ENCODE results near the gene PLPPR3.

Gene PLPPR3

GRCh38 chr19:821825-822503 lies at the start of gene PLPPR3:
Gene PLPPR3 (minus strand): TSS chr19:821955. CDS start chr19:821559, 396 bp downstream.
- peaks cover 0 to 10% (median 5%) of the 10 kb centered on the region in 5 donors for H3K27me3 ChIP-seq (ENCODE audit: control insufficient read depth in 5 of 5, insufficient read depth in 4 of 5, low read length in 5 of 5)
- peak within 1 kb of the TSS in 1 of 5 donors; percentile 37 for H3K4me3 ChIP-seq (ENCODE audit: low read depth in 1 of 5, low read length in 5 of 5)
- no peak within 1 kb of the TSS for H3K27ac ChIP-seq (ENCODE audit: low read depth, low read length)
- H3K36me3 ChIP-seq (ENCODE audit: control insufficient read depth in 5 of 5, insufficient read depth in 5 of 5, low read length in 5 of 5), result no peaks in the 10 kb centered on the region
- H3K9ac ChIP-seq (ENCODE audit: low read length in 5 of 5), result no peak within 1 kb of the TSS
- peaks cover 0 to 10% (median 6%) of the 10 kb centered on the region in 5 donors for H3K4me1 ChIP-seq (ENCODE audit: control insufficient read depth in 5 of 5, insufficient read depth in 5 of 5, low read length in 5 of 5)
- no peaks in the 10 kb centered on the region for H3K9me3 ChIP-seq (ENCODE audit: control insufficient read depth in 5 of 5, low read length in 5 of 5)

GRCh38 chr19:870963-871401 lies 49.2 kb upstream of the PLPPR3 start:
- Histone ChIP-seq H3K4me1 (ENCODE audit: control insufficient read depth in 5 of 5, insufficient read depth in 5 of 5, low read length in 5 of 5) (peaks cover 2 to 34% (median 21%) of the 10 kb centered on the region in 5 donors), H3K27ac (ENCODE audit: low read depth, low read length) (peak overlapping the region; percentile 84), H3K36me3 (ENCODE audit: control insufficient read depth in 5 of 5, insufficient read depth in 5 of 5, low read length in 5 of 5) (peaks cover 0 to 52% (median 48%) of the 10 kb centered on the region in 5 donors)

GRCh38 chr19:870314-870713 lies 48.6 kb upstream of the PLPPR3 start:
- peaks cover 0 to 46% (median 41%) of the 10 kb centered on the region in 5 donors for H3K36me3 ChIP-seq (ENCODE audit: control insufficient read depth in 5 of 5, insufficient read depth in 5 of 5, low read length in 5 of 5)
- H3K27ac ChIP-seq (ENCODE audit: low read depth, low read length), result peak overlapping the region; percentile 84

More at GRCh38 chr19:870963-871401, 49.2 kb upstream of the PLPPR3 start:
- Histone ChIP-seq H3K9me3 (ENCODE audit: control insufficient read depth in 5 of 5, low read length in 5 of 5) (no peaks in the 10 kb centered on the region), H3K4me3 (ENCODE audit: low read depth in 1 of 5, low read length in 5 of 5) (no peak overlapping the region), H3K27me3 (ENCODE audit: control insufficient read depth in 5 of 5, insufficient read depth in 4 of 5, low read length in 5 of 5) (no peaks in the 10 kb centered on the region), H3K9ac (ENCODE audit: low read length in 5 of 5) (no peak overlapping the region)

GRCh38 chr19:869245-870177 lies 47.8 kb upstream of the PLPPR3 start:
- H3K9ac ChIP-seq (ENCODE audit: low read length in 5 of 5), result peak overlapping the region in 2 of 5 donors; percentile 20 to 64
- peaks cover 2 to 34% (median 21%) of the 10 kb centered on the region in 5 donors for H3K4me1 ChIP-seq (ENCODE audit: control insufficient read depth in 5 of 5, insufficient read depth in 5 of 5, low read length in 5 of 5)
- H3K9me3 ChIP-seq (ENCODE audit: control insufficient read depth in 5 of 5, low read length in 5 of 5), result no peaks in the 10 kb centered on the region
- H3K27ac ChIP-seq (ENCODE audit: low read depth, low read length), result peak overlapping the region; percentile 84
- no peak overlapping the region for H3K4me3 ChIP-seq (ENCODE audit: low read depth in 1 of 5, low read length in 5 of 5)
- no peaks in the 10 kb centered on the region for H3K27me3 ChIP-seq (ENCODE audit: control insufficient read depth in 5 of 5, insufficient read depth in 4 of 5, low read length in 5 of 5)
- peaks cover 0 to 39% (median 37%) of the 10 kb centered on the region in 5 donors for H3K36me3 ChIP-seq (ENCODE audit: control insufficient read depth in 5 of 5, insufficient read depth in 5 of 5, low read length in 5 of 5)

More at GRCh38 chr19:870314-870713, 48.6 kb upstream of the PLPPR3 start:
- H3K27me3 ChIP-seq (ENCODE audit: control insufficient read depth in 5 of 5, insufficient read depth in 4 of 5, low read length in 5 of 5), result no peaks in the 10 kb centered on the region
- H3K9me3 ChIP-seq (ENCODE audit: control insufficient read depth in 5 of 5, low read length in 5 of 5), result no peaks in the 10 kb centered on the region
- H3K4me3 ChIP-seq (ENCODE audit: low read depth in 1 of 5, low read length in 5 of 5), result no peak overlapping the region
- no peak overlapping the region for H3K9ac ChIP-seq (ENCODE audit: low read length in 5 of 5)
- H3K4me1 ChIP-seq (ENCODE audit: control insufficient read depth in 5 of 5, insufficient read depth in 5 of 5, low read length in 5 of 5), result peaks cover 2 to 34% (median 21%) of the 10 kb centered on the region in 5 donors

GRCh38 chr19:868458-869244 lies 46.9 kb upstream of the PLPPR3 start:
- peak overlapping the region in 2 of 5 donors; percentile 20 to 30 for H3K9ac ChIP-seq (ENCODE audit: low read length in 5 of 5)
- H3K9me3 ChIP-seq (ENCODE audit: control insufficient read depth in 5 of 5, low read length in 5 of 5), result no peaks in the 10 kb centered on the region
- peaks cover 2 to 37% (median 21%) of the 10 kb centered on the region in 5 donors for H3K4me1 ChIP-seq (ENCODE audit: control insufficient read depth in 5 of 5, insufficient read depth in 5 of 5, low read length in 5 of 5)
- peaks cover 0 to 38% (median 35%) of the 10 kb centered on the region in 5 donors for H3K36me3 ChIP-seq (ENCODE audit: control insufficient read depth in 5 of 5, insufficient read depth in 5 of 5, low read length in 5 of 5)
- peak overlapping the region; percentile 69 for H3K27ac ChIP-seq (ENCODE audit: low read depth, low read length)
- no peak overlapping the region for H3K4me3 ChIP-seq (ENCODE audit: low read depth in 1 of 5, low read length in 5 of 5)
- no peaks in the 10 kb centered on the region for H3K27me3 ChIP-seq (ENCODE audit: control insufficient read depth in 5 of 5, insufficient read depth in 4 of 5, low read length in 5 of 5)

GRCh38 chr19:867855-868457 lies 46.2 kb upstream of the PLPPR3 start:
- Histone ChIP-seq H3K27me3 (ENCODE audit: control insufficient read depth in 5 of 5, insufficient read depth in 4 of 5, low read length in 5 of 5) (no peaks in the 10 kb centered on the region), H3K4me1 (ENCODE audit: control insufficient read depth in 5 of 5, insufficient read depth in 5 of 5, low read length in 5 of 5) (peaks cover 2 to 38% (median 25%) of the 10 kb centered on the region in 5 donors)

GRCh38 chr19:867301-867793 lies 45.6 kb upstream of the PLPPR3 start:
- no peak overlapping the region for H3K4me3 ChIP-seq (ENCODE audit: low read depth in 1 of 5, low read length in 5 of 5)
- no peak overlapping the region for H3K9ac ChIP-seq (ENCODE audit: low read length in 5 of 5)
- H3K9me3 ChIP-seq (ENCODE audit: control insufficient read depth in 5 of 5, low read length in 5 of 5), result no peaks in the 10 kb centered on the region
- H3K36me3 ChIP-seq (ENCODE audit: control insufficient read depth in 5 of 5, insufficient read depth in 5 of 5, low read length in 5 of 5), result peaks cover 0 to 39% (median 31%) of the 10 kb centered on the region in 5 donors
- H3K4me1 ChIP-seq (ENCODE audit: control insufficient read depth in 5 of 5, insufficient read depth in 5 of 5, low read length in 5 of 5), result peaks cover 2 to 42% (median 31%) of the 10 kb centered on the region in 5 donors
- no peak overlapping the region for H3K27ac ChIP-seq (ENCODE audit: low read depth, low read length)
- no peaks in the 10 kb centered on the region for H3K27me3 ChIP-seq (ENCODE audit: control insufficient read depth in 5 of 5, insufficient read depth in 4 of 5, low read length in 5 of 5)

More at GRCh38 chr19:867855-868457, 46.2 kb upstream of the PLPPR3 start:
- Histone ChIP-seq H3K36me3 (ENCODE audit: control insufficient read depth in 5 of 5, insufficient read depth in 5 of 5, low read length in 5 of 5) (peaks cover 0 to 37% (median 31%) of the 10 kb centered on the region in 5 donors), H3K27ac (ENCODE audit: low read depth, low read length) (no peak overlapping the region), H3K9me3 (ENCODE audit: control insufficient read depth in 5 of 5, low read length in 5 of 5) (no peaks in the 10 kb centered on the region), H3K4me3 (ENCODE audit: low read depth in 1 of 5, low read length in 5 of 5) (no peak overlapping the region), H3K9ac (ENCODE audit: low read length in 5 of 5) (no peak overlapping the region)

GRCh38 chr19:866769-867300 lies 45.1 kb upstream of the PLPPR3 start:
- Histone ChIP-seq H3K27me3 (ENCODE audit: control insufficient read depth in 5 of 5, insufficient read depth in 4 of 5, low read length in 5 of 5) (no peaks in the 10 kb centered on the region), H3K9me3 (ENCODE audit: control insufficient read depth in 5 of 5, low read length in 5 of 5) (no peaks in the 10 kb centered on the region)

GRCh38 chr19:863315-863620 lies 41.5 kb upstream of the PLPPR3 start:
- Histone ChIP-seq H3K9ac (ENCODE audit: low read length in 5 of 5) (no peak overlapping the region), H3K27ac (ENCODE audit: low read depth, low read length) (no peak overlapping the region), H3K36me3 (ENCODE audit: control insufficient read depth in 5 of 5, insufficient read depth in 5 of 5, low read length in 5 of 5) (peaks cover 0 to 20% (median 10%) of the 10 kb centered on the region in 5 donors), H3K4me3 (ENCODE audit: low read depth in 1 of 5, low read length in 5 of 5) (peak overlapping the region in 2 of 5 donors; percentile 9 to 30), H3K4me1 (ENCODE audit: control insufficient read depth in 5 of 5, insufficient read depth in 5 of 5, low read length in 5 of 5) (peaks cover 3 to 42% (median 34%) of the 10 kb centered on the region in 5 donors), H3K27me3 (ENCODE audit: control insufficient read depth in 5 of 5, insufficient read depth in 4 of 5, low read length in 5 of 5) (peaks cover 0 to 4% (median 0%) of the 10 kb centered on the region in 5 donors), H3K9me3 (ENCODE audit: control insufficient read depth in 5 of 5, low read length in 5 of 5) (no peaks in the 10 kb centered on the region)

More at GRCh38 chr19:866769-867300, 45.1 kb upstream of the PLPPR3 start:
- no peak overlapping the region for H3K4me3 ChIP-seq (ENCODE audit: low read depth in 1 of 5, low read length in 5 of 5)
- H3K4me1 ChIP-seq (ENCODE audit: control insufficient read depth in 5 of 5, insufficient read depth in 5 of 5, low read length in 5 of 5), result peaks cover 2 to 37% (median 26%) of the 10 kb centered on the region in 5 donors
- H3K36me3 ChIP-seq (ENCODE audit: control insufficient read depth in 5 of 5, insufficient read depth in 5 of 5, low read length in 5 of 5), result peaks cover 0 to 39% (median 31%) of the 10 kb centered on the region in 5 donors
- no peak overlapping the region for H3K9ac ChIP-seq (ENCODE audit: low read length in 5 of 5)
- H3K27ac ChIP-seq (ENCODE audit: low read depth, low read length), result no peak overlapping the region

Data from subcutaneous abdominal adipose tissue (tissue), 5 donors.